Measurements from ENCODE around the gene CEP295NL. TPM values are rescaled to one million over a fixed set of nuclear protein-coding genes. Genes with fewer than 3 reads are reported as not detected.

Gene CEP295NL
- total and polyA plus RNA-seq, 2 of the 13 experiments (the other 11 are each of a cell fraction or from before 2014, with no cell fraction given) = not detected

GRCh38 chr17:78886954-78887353, 16.0 kb downstream of the CEP295NL start:
- no peaks in the 10 kb centered on the region for H3K9me3 ChIP-seq (ENCODE audit: low read length)
- no peak for FAIRE-seq

More at GRCh38 chr17:78886954-78887353, 16.0 kb downstream of the CEP295NL start:
- Histone ChIP-seq H3K36me3 (replicated peaks in 1 of 2; ENCODE audit: control insufficient read depth in 1 of 2, insufficient read depth in 2 of 2, low read length in 2 of 2) (no peaks in the 10 kb centered on the region), H2AFZ (ENCODE audit: low read length) (no peak overlapping the region), H3K4me2 (ENCODE audit: low read depth, low read length) (no peak overlapping the region), H3K9ac (ENCODE audit: insufficient read depth, low read depth, low read length) (no peak overlapping the region), H4K20me1 (ENCODE audit: insufficient read depth, low read length) (no peaks in the 10 kb centered on the region), H3K27me3 (ENCODE audit: control insufficient read depth in 1 of 2, insufficient read depth in 2 of 2, low read length in 2 of 2) (no peaks in the 10 kb centered on the region), H3K4me1 (ENCODE audit: insufficient read depth, low read length) (peaks cover 29% of the 10 kb centered on the region), H3K79me2 (ENCODE audit: insufficient read depth, low read length) (no peaks in the 10 kb centered on the region), H3K27ac (ENCODE audit: extremely low read length, insufficient read depth, low read length) (no peak overlapping the region), H3K4me3 (replicated peaks in 1 of 3; ENCODE audit: insufficient read depth in 1 of 3, low read depth in 2 of 3, low read length in 3 of 3) (no peak overlapping the region)
- ATAC-seq (no peak), DNase-seq (ENCODE audit: low spot score) (no peak)
- POLR2A ChIA-PET = no interaction called here
- 86% methylated on average over 12 of the region's 12 CpGs for WGBS (ENCODE audit: low lambda C conversion rate)
- in situ Hi-C loops (cut with HindIII; ENCODE audit: extremely low pct_ligation_motif_present, low pct_unique_long_range_greater_than_20kb) (no loop called here), intact Hi-C loops (cut with micrococcal nuclease; ENCODE audit: unreplicated experiment) (no loop called here)
- TF ChIP-seq DDIT3 (CRISPR knock-in tag; IDR thresholded peaks at IDR 0.05) (no peak), ZBTB1 (CRISPR knock-in tag; IDR thresholded peaks at IDR 0.05; ENCODE audit: borderline replicate concordance) (no peak), ZNF510 (CRISPR knock-in tag; IDR thresholded peaks at IDR 0.05; ENCODE audit: low read depth) (no peak), REXO4 (CRISPR knock-in tag; IDR thresholded peaks at IDR 0.05; ENCODE audit: borderline replicate concordance) (no peak), STAG1 (CRISPR knock-in tag; IDR thresholded peaks at IDR 0.05) (no peak), ZNF629 (CRISPR knock-in tag; conservative IDR thresholded peaks at IDR 0.05) (no peak), ZNF10 (CRISPR knock-in tag; IDR thresholded peaks at IDR 0.05; ENCODE audit: borderline replicate concordance, low read depth) (no peak), NRL (CRISPR knock-in tag; IDR thresholded peaks at IDR 0.05; ENCODE audit: borderline replicate concordance) (no peak), ZNF788 (CRISPR knock-in tag; IDR thresholded peaks at IDR 0.05; ENCODE audit: borderline replicate concordance) (no peak), SRF (IDR thresholded peaks at IDR 0.05; ENCODE audit: low read depth, low read length) (no peak), ZNF747 (CRISPR knock-in tag; IDR thresholded peaks at IDR 0.05; ENCODE audit: borderline replicate concordance) (no peak), RXRB (CRISPR knock-in tag; IDR thresholded peaks at IDR 0.05; ENCODE audit: borderline replicate concordance) (no peak), TGIF2 (CRISPR knock-in tag; IDR thresholded peaks at IDR 0.05) (no peak)
- TF ChIP-seq, protein P1, sequence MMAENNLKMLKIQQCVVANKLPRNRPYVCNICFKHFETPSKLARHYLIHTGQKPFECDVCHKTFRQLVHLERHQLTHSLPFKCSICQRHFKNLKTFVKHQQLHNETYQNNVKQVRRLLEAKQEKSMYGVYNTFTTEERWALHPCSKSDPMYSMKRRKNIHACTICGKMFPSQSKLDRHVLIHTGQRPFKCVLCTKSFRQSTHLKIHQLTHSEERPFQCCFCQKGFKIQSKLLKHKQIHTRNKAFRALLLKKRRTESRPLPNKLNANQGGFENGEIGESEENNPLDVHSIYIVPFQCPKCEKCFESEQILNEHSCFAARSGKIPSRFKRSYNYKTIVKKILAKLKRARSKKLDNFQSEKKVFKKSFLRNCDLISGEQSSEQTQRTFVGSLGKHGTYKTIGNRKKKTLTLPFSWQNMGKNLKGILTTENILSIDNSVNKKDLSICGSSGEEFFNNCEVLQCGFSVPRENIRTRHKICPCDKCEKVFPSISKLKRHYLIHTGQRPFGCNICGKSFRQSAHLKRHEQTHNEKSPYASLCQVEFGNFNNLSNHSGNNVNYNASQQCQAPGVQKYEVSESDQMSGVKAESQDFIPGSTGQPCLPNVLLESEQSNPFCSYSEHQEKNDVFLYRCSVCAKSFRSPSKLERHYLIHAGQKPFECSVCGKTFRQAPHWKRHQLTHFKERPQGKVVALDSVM (CRISPR knock-in tag; IDR thresholded peaks at IDR 0.05) = no peak
- TF ChIP-seq, protein P2, sequence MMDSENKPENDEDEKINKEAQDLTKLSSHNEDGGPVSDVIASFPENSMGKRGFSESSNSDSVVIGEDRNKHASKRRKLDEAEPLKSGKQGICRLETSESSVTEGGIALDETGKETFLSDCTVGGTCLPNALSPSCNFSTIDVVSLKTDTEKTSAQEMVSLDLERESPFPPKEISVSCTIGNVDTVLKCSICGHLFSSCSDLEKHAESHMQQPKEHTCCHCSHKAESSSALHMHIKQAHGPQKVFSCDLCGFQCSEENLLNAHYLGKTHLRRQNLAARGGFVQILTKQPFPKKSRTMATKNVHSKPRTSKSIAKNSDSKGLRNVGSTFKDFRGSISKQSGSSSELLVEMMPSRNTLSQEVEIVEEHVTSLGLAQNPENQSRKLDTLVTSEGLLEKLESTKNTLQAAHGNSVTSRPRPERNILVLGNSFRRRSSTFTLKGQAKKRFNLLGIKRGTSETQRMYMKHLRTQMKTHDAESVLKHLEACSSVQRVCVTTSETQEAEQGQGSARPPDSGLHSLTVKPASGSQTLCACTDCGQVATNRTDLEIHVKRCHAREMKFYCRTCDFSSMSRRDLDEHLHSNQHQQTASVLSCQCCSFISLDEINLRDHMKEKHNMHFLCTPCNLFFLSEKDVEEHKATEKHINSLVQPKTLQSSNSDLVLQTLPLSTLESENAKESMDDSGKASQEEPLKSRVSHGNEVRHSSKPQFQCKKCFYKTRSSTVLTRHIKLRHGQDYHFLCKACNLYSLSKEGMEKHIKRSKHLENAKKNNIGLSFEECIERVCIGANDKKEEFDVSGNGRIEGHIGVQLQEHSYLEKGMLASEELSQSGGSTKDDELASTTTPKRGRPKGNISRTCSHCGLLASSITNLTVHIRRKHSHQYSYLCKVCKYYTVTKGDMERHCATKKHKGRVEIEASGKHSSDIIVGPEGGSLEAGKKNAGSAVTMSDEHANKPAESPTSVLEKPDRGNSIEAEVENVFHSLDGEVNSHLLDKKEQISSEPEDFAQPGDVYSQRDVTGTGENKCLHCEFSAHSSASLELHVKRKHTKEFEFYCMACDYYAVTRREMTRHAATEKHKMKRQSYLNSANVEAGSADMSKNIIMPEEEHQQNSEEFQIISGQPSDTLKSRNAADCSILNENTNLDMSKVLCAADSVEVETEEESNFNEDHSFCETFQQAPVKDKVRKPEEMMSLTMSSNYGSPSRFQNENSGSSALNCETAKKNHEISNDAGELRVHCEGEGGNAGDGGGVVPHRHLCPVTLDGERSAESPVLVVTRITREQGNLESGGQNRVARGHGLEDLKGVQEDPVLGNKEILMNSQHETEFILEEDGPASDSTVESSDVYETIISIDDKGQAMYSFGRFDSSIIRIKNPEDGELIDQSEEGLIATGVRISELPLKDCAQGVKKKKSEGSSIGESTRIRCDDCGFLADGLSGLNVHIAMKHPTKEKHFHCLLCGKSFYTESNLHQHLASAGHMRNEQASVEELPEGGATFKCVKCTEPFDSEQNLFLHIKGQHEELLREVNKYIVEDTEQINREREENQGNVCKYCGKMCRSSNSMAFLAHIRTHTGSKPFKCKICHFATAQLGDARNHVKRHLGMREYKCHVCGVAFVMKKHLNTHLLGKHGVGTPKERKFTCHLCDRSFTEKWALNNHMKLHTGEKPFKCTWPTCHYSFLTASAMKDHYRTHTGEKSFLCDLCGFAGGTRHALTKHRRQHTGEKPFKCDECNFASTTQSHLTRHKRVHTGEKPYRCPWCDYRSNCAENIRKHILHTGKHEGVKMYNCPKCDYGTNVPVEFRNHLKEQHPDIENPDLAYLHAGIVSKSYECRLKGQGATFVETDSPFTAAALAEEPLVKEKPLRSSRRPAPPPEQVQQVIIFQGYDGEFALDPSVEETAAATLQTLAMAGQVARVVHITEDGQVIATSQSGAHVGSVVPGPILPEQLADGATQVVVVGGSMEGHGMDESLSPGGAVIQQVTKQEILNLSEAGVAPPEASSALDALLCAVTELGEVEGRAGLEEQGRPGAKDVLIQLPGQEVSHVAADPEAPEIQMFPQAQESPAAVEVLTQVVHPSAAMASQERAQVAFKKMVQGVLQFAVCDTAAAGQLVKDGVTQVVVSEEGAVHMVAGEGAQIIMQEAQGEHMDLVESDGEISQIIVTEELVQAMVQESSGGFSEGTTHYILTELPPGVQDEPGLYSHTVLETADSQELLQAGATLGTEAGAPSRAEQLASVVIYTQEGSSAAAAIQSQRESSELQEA (CRISPR knock-in tag; IDR thresholded peaks at IDR 0.05; ENCODE audit: not compliant biosample characterization) = no peak
- no TSS peak for BruUV-seq (replicated peaks)
- CTCF ChIA-PET (ENCODE audit: low intra/inter-chr PET ratio, low total read pairs) = no interaction called here

All from HepG2 (cell line).